Measurements from ENCODE around the gene SORCS1. TPM values are rescaled to one million over a fixed set of nuclear protein-coding genes. Genes with fewer than 3 reads are reported as not detected.

Gene SORCS1
- total RNA-seq, 4 donors from 2014 or later: 34.3 to 85.0 (median 49.3) TPM

DNA sequence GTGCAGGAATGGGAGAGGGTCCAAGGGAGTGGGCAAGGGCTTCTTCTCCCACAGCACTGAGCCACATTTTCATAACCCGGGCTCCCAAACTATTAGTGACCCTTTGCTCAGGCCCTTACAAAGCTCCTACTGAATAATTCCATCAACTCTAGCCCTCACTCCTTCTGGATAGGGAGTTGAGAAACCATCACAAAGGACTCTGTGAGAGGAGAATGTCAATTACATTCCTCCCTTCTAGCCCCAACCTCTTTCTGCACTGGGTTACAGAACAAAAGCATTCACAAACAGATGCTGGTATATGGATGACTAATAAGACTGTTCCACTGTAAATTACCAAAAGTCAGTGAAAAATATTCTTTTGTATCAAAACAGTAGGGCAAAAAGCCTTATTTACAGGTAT, 203.7 kb downstream of the SORCS1 start:
- Histone ChIP-seq H3K36me3 (no peaks in the 10 kb centered on the region), H3K27me3 (no peaks in the 10 kb centered on the region), H3K27ac (peak overlapping the region in 3 of 4 donors; percentile 54 to 91 (median 71)), H3K4me3 (no peak overlapping the region), H3K9me3 (no peaks in the 10 kb centered on the region), H3K4me1 (peaks cover 0 to 60% (median 13%) of the 10 kb centered on the region in 4 donors)
- TF ChIP-seq POLR2A (IDR thresholded peaks at IDR 0.05) (no peak), CTCF (IDR thresholded peaks at IDR 0.05) (no peak), EP300 (IDR thresholded peaks at IDR 0.05) (peak in 1 of 2 donors; percentile 27)
- DNase-seq (ENCODE audit: low spot score in 2 of 2): no peak
- WGBS, 2 donors: 57 to 64% methylated on average over 1 of the region's 1 CpG

- DNase-seq (ENCODE audit: low spot score in 2 of 2): no peak
- no peaks in the 10 kb centered on the region for H3K9me3 ChIP-seq
- 24 to 34% methylated on average over 3 of the region's 3 CpGs for WGBS, 2 donors
- peaks cover 0 to 11% (median 0%) of the 10 kb centered on the region in 3 donors for H3K36me3 ChIP-seq
- H3K27me3 ChIP-seq: no peaks in the 10 kb centered on the region
- peak overlapping the region; percentile 50 to 91 (median 62) for H3K27ac ChIP-seq
- no peak for TF ChIP-seq EP300 (IDR thresholded peaks at IDR 0.05)
- TF ChIP-seq CTCF (IDR thresholded peaks at IDR 0.05): no peak
- H3K4me3 ChIP-seq: peak overlapping the region in 1 of 4 donors; percentile 0
- H3K4me1 ChIP-seq: peaks cover 0 to 56% (median 13%) of the 10 kb centered on the region in 4 donors
These were observed 205.0 kb downstream of the SORCS1 start for GRCh38 chr10:106959521-106959920.

DNA sequence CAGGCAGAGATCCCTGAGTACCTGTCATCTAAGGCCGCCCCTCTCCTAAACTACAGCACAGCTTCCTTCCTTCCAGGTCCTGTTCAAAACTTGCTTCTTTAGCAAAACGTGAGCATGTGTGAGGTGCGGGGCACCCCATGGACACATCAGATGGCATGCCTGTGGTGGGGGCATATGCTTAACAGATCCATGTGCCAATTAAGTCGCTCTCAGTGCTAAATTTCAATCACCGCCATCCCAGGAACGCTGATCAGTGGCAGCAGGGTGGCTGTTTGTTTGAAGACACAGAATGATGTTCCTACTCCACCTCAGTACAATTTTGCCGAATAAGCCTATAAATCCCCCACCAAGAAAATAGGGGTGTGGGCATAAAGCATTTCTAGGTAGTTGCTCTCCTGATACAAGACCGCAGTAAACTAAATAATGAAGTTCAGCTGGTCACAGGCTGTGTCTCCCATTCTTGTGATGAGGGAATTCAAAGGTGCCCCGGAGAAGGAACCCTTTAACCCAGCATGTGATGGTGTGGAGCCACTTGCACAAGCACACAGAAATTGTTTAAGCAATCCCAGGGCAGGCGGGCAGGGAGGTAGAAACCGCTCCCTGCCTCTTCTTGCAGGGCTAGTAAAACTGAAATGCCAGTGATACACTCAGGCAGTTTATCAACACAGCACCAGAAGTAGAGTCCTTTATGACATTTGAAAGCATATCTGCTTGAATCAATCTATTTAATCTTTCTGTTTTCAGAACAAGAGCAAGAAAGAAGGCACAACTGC, 205.7 kb downstream of the SORCS1 start:
- peaks cover 0 to 55% (median 13%) of the 10 kb centered on the region in 4 donors for H3K4me1 ChIP-seq
- 49 to 64% methylated on average over 11 of the region's 11 CpGs for WGBS, 2 donors
- H3K27me3 ChIP-seq: no peaks in the 10 kb centered on the region
- H3K36me3 ChIP-seq: peaks cover 0 to 12% (median 0%) of the 10 kb centered on the region in 3 donors
- no peak for DNase-seq (ENCODE audit: low spot score in 2 of 2)
- H3K27ac ChIP-seq: peak overlapping the region; percentile 50 to 91 (median 62)
- TF ChIP-seq POLR2A (IDR thresholded peaks at IDR 0.05) (no peak), CTCF (IDR thresholded peaks at IDR 0.05) (no peak), EP300 (IDR thresholded peaks at IDR 0.05) (peak in 1 of 2 donors; percentile 19)
- H3K9me3 ChIP-seq: no peaks in the 10 kb centered on the region
- H3K4me3 ChIP-seq: no peak overlapping the region

- Histone ChIP-seq H3K27me3 (no peaks in the 10 kb centered on the region), H3K9me3 (no peaks in the 10 kb centered on the region), H3K4me3 (no peak overlapping the region), H3K4me1 (peaks cover 0 to 55% (median 13%) of the 10 kb centered on the region in 4 donors), H3K27ac (peak overlapping the region; percentile 50 to 91 (median 62)), H3K36me3 (peaks cover 0 to 12% (median 0%) of the 10 kb centered on the region in 3 donors)
- no peak for DNase-seq (ENCODE audit: low spot score in 2 of 2)
- TF ChIP-seq CTCF (IDR thresholded peaks at IDR 0.05) (no peak), EP300 (IDR thresholded peaks at IDR 0.05) (no peak), POLR2A (IDR thresholded peaks at IDR 0.05) (no peak)
- WGBS, 2 donors: 45 to 53% methylated on average over 12 of the region's 12 CpGs
These were observed 206.5 kb downstream of the SORCS1 start for GRCh38 chr10:106957823-106958588.

All from tibial nerve (tissue), 4 donors.